GM12872 (cell line): ENCODE results near the gene TTC21A.

Experiments
- CTCF ChIP-seq: IDR thresholded peaks from 3 replicates; pipeline ENCODE4 v1.5.1; 2011; ENCODE audit warnings: low read depth, mild to moderate bottlenecking, low read length, moderate library complexity; ENCODE audit not compliant: insufficient read depth

TTC21A gene

GRCh38 chr3:39104961-39105686 lies 2.4 kb upstream of the TTC21A start:
- TF ChIP-seq CTCF, result no peak

DNA sequence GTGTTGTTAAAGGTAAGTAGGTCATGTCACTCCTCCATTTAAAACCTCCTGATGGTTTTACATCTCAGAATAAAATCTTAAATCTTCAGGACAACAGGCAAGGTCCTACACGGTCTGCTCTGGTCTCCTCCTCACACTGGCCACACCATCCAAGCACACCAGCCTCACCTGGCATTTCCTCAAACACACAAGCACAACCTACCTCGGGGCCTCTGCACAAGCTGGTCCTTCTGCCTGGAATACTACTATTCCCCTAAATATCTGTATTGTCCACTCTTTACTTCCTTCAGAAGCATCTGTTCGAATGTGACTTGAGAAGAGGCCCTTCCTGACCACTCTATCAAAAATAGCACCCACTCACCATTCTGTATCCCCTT lies 1.8 kb upstream of the TTC21A start:
- no peak for TF ChIP-seq CTCF

- no peak for TF ChIP-seq CTCF
These were observed 1.1 kb upstream of the TTC21A start for GRCh38 chr3:39106281-39106811.

DNA sequence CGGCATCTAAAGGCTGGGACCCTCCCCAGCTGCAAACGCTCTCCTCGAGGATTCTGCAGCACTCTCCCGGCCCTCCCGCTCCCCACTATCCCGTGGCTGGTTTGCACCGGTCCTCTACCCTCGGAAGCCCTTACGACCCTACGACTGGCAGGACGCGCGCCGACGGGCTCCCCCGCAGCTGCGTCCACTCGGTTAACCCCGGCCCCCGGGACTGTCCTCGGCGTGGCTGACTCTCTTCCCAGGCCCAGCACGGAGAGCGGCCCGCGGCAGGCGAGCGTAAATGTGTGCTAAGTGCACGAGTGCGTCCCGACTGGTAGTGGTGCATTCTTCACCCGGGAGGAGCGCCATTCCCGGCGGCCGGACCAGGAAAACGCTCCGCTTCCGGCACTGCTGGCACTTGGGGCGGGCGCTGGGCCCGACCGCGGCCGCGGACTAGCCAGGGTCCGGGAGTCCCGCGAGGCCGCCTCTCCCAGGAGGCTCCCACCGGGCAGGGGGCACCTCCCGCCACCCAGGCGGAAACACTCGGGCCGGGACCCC lies 561 bp upstream of the TTC21A start:
- no peak for TF ChIP-seq CTCF

DNA sequence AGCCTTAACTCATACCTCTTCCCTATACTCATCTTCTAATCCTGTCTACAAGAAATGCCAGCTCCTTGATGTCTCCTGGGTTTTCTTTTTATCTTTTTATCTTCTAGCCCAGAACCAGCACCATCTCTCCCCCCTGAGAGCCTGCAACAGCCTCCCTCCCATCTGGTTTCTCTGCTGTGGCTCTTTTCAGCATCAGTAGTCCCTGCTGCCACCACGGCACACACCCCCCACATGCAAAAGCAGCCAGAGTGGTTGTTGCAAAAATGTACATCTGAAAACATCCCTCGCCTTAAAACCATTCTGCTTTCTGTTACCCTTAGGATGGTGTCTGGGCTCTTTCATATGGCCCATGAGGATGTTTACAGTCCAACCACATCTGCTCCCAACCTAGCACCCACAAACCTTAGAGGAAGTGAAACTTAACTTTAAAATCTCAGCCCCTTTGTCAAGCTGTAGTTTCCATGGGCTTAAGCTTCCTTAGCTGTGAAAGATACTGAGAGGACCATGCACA lies 775 bp downstream of the TTC21A start:
- no peak for TF ChIP-seq CTCF

- TF ChIP-seq CTCF, result no peak
These were observed 1.6 kb downstream of the TTC21A start for GRCh38 chr3:39109086-39109485.

GRCh38 chr3:39110041-39110639 lies 2.7 kb downstream of the TTC21A start:
- TF ChIP-seq CTCF, result no peak
